ENCODE results near the gene CAPN8. TPM values are rescaled to one million over a fixed set of nuclear protein-coding genes. Genes with fewer than 3 reads are reported as not detected.

Gene CAPN8
- total RNA-seq, 1 donor from 2014 or later: not detected

DNA sequence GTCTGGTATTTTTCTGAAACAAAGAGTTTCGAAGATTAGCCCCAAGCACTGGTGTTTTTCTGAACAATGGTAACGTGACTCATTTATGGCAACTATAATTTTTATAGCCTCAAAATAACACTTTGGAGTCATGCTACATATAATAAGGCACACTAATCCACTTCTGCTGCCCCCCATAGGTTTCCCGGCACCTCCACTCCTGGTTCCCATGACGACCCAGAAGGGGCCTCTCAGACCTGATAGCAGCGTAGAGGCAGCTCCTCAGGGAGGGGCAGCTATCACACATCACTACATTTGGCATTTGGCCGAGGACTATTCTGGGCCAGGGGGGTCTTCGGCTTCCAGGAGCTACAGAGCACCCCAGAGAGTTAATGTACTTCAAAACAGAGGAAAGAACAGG lies 23.3 kb downstream of the CAPN8 start:
- Mint-ChIP-seq H3K27ac (ENCODE audit: unreplicated experiment) (no peak overlapping the region), H3K9me3 (ENCODE audit: unreplicated experiment) (no peaks in the 10 kb centered on the region), H3K27me3 (ENCODE audit: unreplicated experiment) (peaks cover 31% of the 10 kb centered on the region), H3K36me3 (ENCODE audit: unreplicated experiment) (no peaks in the 10 kb centered on the region), H3K4me3 (ENCODE audit: unreplicated experiment) (no peak overlapping the region), H3K4me1 (ENCODE audit: unreplicated experiment) (no peaks in the 10 kb centered on the region)
- DNase-seq (ENCODE audit: extremely low spot score, unreplicated experiment): no peak
- TF ChIP-seq, protein P1, sequence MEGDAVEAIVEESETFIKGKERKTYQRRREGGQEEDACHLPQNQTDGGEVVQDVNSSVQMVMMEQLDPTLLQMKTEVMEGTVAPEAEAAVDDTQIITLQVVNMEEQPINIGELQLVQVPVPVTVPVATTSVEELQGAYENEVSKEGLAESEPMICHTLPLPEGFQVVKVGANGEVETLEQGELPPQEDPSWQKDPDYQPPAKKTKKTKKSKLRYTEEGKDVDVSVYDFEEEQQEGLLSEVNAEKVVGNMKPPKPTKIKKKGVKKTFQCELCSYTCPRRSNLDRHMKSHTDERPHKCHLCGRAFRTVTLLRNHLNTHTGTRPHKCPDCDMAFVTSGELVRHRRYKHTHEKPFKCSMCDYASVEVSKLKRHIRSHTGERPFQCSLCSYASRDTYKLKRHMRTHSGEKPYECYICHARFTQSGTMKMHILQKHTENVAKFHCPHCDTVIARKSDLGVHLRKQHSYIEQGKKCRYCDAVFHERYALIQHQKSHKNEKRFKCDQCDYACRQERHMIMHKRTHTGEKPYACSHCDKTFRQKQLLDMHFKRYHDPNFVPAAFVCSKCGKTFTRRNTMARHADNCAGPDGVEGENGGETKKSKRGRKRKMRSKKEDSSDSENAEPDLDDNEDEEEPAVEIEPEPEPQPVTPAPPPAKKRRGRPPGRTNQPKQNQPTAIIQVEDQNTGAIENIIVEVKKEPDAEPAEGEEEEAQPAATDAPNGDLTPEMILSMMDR (IDR thresholded peaks at IDR 0.05): no peak

DNA sequence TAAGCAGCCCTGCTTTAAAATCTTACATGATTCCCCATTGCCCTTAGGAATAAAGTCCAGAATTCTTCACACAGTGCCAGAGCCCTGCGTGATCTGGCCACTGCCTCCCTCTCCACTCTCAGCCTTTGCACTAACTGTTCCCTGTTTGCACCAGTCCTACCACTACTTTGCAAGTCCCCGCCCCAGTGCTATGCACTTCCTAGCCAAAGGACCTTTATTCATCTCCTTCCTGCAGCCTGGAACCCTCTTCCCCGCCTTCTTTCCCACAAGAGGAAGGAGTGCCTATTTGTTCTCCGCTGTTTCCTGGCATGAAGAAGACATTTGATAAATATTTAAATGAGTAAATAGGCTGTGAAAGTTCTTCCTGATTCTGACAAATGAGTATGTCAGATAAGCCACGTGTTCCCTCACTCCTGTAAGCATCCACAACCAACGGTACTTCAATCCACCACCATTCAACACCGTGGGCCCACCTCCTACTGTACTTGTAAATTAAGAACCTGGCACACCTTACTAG lies 23.9 kb downstream of the CAPN8 start:
- H3K36me3 Mint-ChIP-seq (ENCODE audit: unreplicated experiment): no peaks in the 10 kb centered on the region
- H3K9me3 Mint-ChIP-seq (ENCODE audit: unreplicated experiment): no peaks in the 10 kb centered on the region
- no peaks in the 10 kb centered on the region for H3K4me1 Mint-ChIP-seq (ENCODE audit: unreplicated experiment)
- peaks cover 33% of the 10 kb centered on the region for H3K27me3 Mint-ChIP-seq (ENCODE audit: unreplicated experiment)
- TF ChIP-seq, protein P1 (IDR thresholded peaks at IDR 0.05): no peak
- no peak overlapping the region for H3K27ac Mint-ChIP-seq (ENCODE audit: unreplicated experiment)
- no peak for DNase-seq (ENCODE audit: extremely low spot score, unreplicated experiment)
- H3K4me3 Mint-ChIP-seq (ENCODE audit: unreplicated experiment): no peak overlapping the region

DNA sequence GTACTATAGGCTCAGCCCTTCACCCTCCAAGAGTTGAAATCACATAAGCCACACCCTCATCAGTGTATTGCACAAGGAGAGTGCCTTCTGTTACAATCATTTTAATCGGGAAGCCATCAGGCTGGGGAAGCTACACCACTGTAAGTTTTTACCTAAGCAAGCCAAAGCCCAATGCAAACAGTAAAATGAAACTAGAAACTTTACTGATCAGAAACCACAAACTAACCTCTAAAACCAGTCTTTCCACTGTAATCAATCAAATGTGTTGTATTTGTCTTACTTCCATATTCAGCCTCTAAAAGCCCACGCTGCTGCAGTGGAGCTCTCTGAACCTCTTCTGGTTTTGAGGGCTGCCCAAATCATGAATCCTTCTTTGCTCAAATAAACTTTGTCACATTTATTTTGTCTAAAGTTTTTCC lies 26.2 kb downstream of the CAPN8 start:
- peaks cover 33% of the 10 kb centered on the region for H3K27me3 Mint-ChIP-seq (ENCODE audit: unreplicated experiment)
- no peak overlapping the region for H3K27ac Mint-ChIP-seq (ENCODE audit: unreplicated experiment)
- H3K4me1 Mint-ChIP-seq (ENCODE audit: unreplicated experiment): no peaks in the 10 kb centered on the region
- H3K9me3 Mint-ChIP-seq (ENCODE audit: unreplicated experiment): no peaks in the 10 kb centered on the region
- H3K36me3 Mint-ChIP-seq (ENCODE audit: unreplicated experiment): no peaks in the 10 kb centered on the region
- no peak overlapping the region for H3K4me3 Mint-ChIP-seq (ENCODE audit: unreplicated experiment)
- TF ChIP-seq, protein P1 (IDR thresholded peaks at IDR 0.05): no peak
- no peak for DNase-seq (ENCODE audit: extremely low spot score, unreplicated experiment)

DNA sequence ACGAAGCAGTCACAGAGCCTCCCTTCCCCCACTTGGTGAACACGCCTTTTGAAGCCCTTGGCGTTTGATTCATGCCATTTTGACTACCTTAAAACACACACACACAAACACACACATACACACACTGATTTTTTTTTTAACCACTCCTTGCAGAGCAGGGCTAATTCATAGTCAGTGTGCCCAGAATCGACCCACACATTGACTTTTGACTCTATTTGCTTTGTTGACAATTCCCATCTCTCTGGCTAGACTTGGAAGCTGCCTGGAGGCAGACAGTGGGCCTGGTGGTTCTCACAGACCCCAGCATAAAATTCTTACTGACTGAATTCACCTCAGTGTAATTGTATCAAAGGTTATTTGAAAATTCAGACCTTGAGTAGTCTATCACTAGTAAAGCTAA lies 30.3 kb downstream of the CAPN8 start:
- Mint-ChIP-seq H3K4me3 (ENCODE audit: unreplicated experiment) (no peak overlapping the region), H3K27ac (ENCODE audit: unreplicated experiment) (no peak overlapping the region), H3K9me3 (ENCODE audit: unreplicated experiment) (no peaks in the 10 kb centered on the region), H3K27me3 (ENCODE audit: unreplicated experiment) (peaks cover 17% of the 10 kb centered on the region), H3K4me1 (ENCODE audit: unreplicated experiment) (no peaks in the 10 kb centered on the region), H3K36me3 (ENCODE audit: unreplicated experiment) (no peaks in the 10 kb centered on the region)
- TF ChIP-seq, protein P1 (IDR thresholded peaks at IDR 0.05): no peak
- DNase-seq (ENCODE audit: extremely low spot score, unreplicated experiment): no peak

DNA sequence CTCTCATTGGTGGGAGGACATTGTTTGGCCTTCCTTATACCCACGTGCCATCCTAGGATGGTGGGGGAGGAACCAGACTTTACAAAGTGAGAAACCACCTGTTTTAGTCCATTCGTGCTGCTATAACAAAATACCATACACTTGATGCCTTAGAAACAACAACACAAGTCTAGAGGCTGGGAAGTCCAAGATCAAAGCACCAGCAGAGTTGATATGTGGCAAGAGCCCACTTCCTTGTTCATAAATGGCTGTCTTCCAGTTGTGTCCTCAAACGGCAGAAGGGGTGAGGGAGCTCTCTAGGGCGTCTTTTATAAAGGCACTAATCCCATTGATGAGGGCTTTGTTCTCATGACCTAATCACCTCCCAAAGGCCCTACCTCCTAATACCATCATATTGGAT lies 31.1 kb downstream of the CAPN8 start:
- TF ChIP-seq, protein P1 (IDR thresholded peaks at IDR 0.05): no peak

More for the DNA sequence above, 31.1 kb downstream of the CAPN8 start:
- H3K27ac Mint-ChIP-seq (ENCODE audit: unreplicated experiment): no peak overlapping the region
- no peaks in the 10 kb centered on the region for H3K4me1 Mint-ChIP-seq (ENCODE audit: unreplicated experiment)
- DNase-seq (ENCODE audit: extremely low spot score, unreplicated experiment): no peak
- no peaks in the 10 kb centered on the region for H3K9me3 Mint-ChIP-seq (ENCODE audit: unreplicated experiment)
- no peaks in the 10 kb centered on the region for H3K36me3 Mint-ChIP-seq (ENCODE audit: unreplicated experiment)
- H3K4me3 Mint-ChIP-seq (ENCODE audit: unreplicated experiment): no peak overlapping the region
- H3K27me3 Mint-ChIP-seq (ENCODE audit: unreplicated experiment): peaks cover 17% of the 10 kb centered on the region
